SK-N-SH treated with all-trans-retinoic acid at 6 μM for 48 hours (cell line): ENCODE data around the gene RBL1.
A peak's percentile ranks its signal among the peaks of the same experiment; 100 is the strongest.

Source experiments
- ARNTL ChIP-seq: fragments of 450-650 bp; formaldehyde crosslinking; IDR thresholded peaks from 2 replicates; pipeline ENCODE4 v1.5.0; 2020; ENCODE audit warnings: low read depth, mild to moderate bottlenecking, moderate library complexity, borderline replicate concordance
- BACH2 ChIP-seq: fragments of 250-450 bp; sonication (Bioruptor Pico); IDR thresholded peaks from 2 replicates; pipeline ENCODE4 v1.9.0; 2021; ENCODE audit warnings: mild to moderate bottlenecking, borderline replicate concordance
- CREB5 ChIP-seq: fragments of 250-450 bp; sonication (Bioruptor Pico); IDR thresholded peaks from 2 replicates; pipeline ENCODE4 v1.5.1; 2020; ENCODE audit warnings: low read depth, mild to moderate bottlenecking, moderate library complexity
- OSR1 ChIP-seq: fragments of 250-450 bp; sonication (Bioruptor Pico); IDR thresholded peaks from 2 replicates; pipeline ENCODE4 v1.8.0; 2022; ENCODE audit warnings: moderate library complexity, mild to moderate bottlenecking, inconsistent platforms
- ZFP30 ChIP-seq: fragments of 450-650 bp; formaldehyde crosslinking; IDR thresholded peaks from 2 replicates; pipeline ENCODE4 v1.5.0; 2022; ENCODE audit warnings: mild to moderate bottlenecking, moderate library complexity

- TF ChIP-seq CREB5 (no peak), ARNTL (CRISPR knock-in tag) (no peak), ZFP30 (no peak), BACH2 (0 out of 2 replicates have a peak, but pooled peaks have one; percentile 56), OSR1 (CRISPR knock-in tag) (no peak)
These were observed at the start of gene RBL1 for GRCh38 chr20:37095599-37096414.
